RPMI7951 (cell line): ENCODE data around the gene ARID3A. TPM values are rescaled to one million over a fixed set of nuclear protein-coding genes. Genes with fewer than 3 reads are reported as not detected.

Experiments
- DNase-seq: peaks from one replicate; pipeline ENCODE4 v3.0.0-alpha.2; 2012; ENCODE audit warnings: low read depth
- total RNA-seq: library from RNA; depleted of rRNA; stranded (reverse); fragments of >200 nt; shearing (Covaris generic); gene quantifications from 2 replicates; pipeline ENCODE4 v1.2.3, GENCODE V29; 2014

Gene ARID3A
- total RNA-seq, 1 experiment from 2014 or later = 5.6 TPM

DNA sequence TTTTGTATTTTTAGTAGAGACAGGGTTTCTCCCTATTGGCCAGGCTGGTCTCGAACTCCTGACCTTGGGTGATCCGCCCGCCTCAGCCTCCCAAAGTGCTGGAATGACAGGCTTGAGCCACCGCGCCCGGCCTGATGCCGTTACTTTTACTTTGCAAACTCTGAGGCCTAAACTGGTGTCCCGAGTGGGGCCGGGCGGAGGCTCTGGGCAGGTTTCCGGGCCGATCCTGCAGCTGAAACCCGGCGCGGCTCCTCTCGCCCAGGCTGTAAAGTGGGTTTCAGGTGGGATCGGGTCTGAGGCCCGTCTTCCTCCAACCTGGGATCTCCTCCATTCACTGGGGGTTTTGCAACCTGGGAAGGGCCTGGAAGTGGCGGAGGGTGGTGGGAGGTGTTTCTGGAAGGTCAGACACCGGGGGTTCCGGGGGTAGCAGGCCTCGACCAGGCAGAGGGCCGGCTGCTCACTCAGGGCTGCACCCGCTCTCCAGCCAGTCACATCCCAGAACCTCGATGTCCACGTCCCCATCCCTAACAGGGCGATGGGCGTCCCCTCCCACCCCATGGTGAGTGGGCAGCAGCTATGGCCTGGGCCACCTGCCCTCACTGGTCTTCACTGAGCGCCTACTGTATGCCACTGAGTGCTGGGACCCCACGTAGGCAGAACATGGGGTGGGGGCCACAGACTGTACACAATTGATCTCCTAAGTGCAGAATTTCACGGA lies 37.0 kb downstream of the ARID3A start:
- DNase-seq = no peak

DNA sequence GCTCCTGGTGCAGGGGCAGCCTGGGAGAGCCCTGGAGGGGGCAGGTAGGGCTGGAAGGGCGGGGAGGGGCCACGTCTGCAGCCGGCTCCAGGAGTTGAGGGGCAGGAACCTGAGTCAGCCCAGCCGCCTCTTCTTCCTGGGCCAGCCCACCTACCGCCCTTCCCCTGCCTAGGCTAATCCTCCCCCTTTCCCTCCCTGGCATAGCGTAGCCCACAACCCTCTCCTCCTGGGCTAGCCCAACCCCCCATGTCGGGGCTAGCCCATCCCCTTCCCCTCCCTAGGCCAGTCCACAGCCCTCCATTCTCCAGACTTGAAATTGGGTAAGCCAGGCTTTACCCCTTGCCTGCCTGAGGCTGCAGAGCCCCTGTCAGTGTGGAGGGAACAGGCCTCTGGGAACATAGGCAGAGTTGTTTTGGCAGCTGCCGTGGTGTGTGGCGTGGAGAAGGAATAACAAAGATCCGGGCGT lies 37.7 kb downstream of the ARID3A start:
- DNase-seq = no peak

DNA sequence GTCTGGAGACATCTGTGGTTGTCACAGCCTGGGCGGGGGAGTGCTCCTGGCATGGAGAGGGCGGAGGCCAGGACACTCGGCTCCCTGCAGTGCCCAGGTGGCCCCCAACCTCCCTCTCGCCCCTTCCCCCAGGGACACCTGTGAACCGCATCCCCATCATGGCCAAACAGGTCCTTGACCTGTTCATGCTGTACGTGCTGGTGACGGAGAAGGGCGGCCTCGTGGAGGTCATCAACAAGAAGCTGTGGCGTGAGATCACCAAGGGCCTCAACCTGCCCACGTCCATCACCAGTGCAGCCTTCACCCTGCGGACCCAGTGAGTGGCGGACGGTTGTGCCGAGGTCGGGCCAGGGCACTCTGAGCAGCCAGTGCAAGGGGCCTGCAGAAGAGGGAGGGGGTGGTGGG lies 38.3 kb downstream of the ARID3A start:
- DNase-seq = no peak

DNA sequence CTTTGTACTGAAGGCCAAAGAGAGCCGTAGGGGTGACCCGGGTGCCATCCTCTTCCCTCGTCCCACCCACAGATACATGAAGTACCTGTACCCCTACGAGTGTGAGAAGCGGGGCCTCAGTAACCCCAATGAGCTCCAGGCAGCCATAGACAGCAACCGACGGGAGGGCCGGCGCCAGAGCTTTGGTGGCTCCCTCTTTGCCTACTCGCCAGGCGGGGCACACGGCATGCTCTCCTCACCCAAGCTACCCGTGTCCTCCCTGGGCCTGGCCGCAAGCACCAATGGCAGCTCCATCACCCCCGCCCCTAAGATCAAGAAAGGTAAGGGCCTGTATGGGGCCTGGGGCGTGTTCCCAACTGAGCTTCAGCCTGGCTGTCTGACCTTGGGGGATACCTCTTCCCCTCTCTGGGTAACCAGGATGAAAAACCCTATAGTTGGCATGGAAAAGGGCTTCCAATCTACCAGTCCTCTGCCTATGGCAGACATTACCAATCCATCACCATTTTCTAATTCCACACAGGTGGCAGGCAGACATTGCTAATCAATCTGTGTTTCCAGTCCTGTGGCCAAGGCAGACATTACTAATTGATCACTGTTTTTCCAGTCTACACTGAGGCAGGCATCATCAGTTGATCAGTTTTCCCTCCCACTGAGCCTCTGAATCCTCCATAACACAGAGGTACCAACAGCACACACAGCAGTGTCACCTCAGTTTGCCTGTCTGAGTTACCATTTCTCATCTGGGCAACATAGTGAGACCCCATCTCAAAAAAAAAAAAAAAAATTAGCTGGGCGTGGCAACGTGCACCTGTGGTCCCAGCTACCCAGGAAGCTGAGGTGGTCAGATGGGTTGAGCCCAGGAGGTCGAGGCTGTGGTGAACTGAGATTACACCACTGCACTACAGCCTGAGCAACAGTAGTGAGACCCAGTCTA lies 39.2 kb downstream of the ARID3A start:
- peak; percentile 34 for DNase-seq

DNA sequence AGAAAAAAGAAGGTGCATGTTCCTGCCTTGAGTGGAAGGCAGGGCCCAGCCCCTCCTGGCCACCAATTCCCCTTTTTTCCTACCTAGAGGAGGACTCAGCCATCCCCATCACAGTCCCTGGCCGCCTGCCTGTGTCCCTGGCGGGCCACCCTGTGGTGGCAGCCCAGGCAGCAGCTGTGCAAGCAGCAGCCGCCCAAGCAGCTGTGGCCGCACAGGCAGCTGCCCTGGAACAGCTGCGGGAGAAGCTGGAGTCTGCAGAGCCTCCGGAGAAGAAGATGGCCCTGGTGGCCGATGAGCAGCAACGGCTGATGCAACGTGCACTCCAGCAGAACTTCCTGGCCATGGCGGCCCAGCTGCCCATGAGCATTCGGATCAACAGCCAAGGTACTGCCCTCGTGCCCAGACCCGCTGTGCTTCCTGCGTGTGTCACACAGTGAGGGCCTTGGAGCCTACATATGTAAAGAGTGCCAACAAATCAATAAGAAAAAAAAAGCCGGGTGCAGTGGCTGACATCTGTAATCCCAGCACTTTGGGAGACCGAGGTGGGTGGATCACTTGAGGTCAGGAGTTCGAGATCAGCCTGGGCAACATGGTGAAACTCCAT lies 40.8 kb downstream of the ARID3A start:
- DNase-seq = no peak

DNA sequence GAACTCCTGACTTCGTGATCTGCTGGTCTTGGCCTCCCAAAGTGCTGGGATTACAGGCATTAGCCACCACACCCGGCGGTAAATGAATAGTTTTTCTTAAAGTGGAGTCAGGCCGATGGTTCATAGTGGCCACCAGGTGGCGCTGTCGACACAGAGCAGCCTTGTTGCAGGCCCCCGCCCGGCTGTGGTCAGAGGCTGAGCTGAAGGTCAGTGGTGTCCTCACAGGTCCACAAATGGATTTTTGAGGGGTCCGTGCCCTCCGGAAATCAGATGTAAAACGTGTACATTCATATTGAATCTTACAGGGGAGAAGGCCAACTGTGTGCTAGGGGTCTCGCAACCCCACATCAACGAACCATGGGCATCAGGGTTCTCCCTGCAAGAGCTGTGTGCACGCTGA lies 44.9 kb downstream of the ARID3A start:
- no peak for DNase-seq

DNA sequence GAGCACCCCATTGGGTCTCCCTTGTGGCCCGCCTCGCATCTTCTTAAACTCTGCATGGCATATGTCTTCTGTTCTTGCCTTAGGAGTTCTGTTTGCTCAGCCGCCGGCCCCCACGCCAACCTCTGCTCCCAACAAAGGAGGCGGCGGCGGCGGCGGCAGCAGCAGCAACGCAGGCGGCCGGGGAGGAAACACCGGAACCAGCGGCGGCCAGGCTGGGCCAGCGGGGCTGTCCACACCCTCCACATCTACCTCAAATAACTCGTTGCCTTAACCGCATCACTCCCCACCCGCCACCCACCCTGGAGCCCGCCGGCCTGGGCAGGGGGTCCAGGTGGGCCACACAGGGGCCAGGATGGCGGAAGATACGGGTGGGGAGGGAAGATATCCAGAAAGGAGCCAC lies 46.0 kb downstream of the ARID3A start:
- no peak for DNase-seq

DNA sequence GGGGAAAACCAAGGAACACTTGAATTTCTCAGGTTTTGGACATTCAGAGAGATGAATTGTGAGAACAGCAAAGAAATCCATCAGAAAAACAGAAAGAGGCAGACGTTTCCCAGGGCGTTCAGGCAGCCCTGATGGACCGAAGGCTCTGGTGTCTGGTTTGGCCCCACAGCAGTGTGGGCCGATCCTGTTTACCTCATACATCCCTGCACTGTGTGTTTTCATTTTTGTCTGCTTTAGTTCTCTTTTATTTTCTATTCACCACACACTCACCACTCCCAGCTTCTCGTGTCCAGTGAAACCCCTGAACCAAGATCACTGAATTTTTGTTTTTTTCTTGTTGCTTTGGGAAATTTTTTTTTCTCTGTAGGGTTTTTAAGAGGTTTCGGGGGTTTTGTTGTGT lies 46.4 kb downstream of the ARID3A start:
- no peak for DNase-seq

DNA sequence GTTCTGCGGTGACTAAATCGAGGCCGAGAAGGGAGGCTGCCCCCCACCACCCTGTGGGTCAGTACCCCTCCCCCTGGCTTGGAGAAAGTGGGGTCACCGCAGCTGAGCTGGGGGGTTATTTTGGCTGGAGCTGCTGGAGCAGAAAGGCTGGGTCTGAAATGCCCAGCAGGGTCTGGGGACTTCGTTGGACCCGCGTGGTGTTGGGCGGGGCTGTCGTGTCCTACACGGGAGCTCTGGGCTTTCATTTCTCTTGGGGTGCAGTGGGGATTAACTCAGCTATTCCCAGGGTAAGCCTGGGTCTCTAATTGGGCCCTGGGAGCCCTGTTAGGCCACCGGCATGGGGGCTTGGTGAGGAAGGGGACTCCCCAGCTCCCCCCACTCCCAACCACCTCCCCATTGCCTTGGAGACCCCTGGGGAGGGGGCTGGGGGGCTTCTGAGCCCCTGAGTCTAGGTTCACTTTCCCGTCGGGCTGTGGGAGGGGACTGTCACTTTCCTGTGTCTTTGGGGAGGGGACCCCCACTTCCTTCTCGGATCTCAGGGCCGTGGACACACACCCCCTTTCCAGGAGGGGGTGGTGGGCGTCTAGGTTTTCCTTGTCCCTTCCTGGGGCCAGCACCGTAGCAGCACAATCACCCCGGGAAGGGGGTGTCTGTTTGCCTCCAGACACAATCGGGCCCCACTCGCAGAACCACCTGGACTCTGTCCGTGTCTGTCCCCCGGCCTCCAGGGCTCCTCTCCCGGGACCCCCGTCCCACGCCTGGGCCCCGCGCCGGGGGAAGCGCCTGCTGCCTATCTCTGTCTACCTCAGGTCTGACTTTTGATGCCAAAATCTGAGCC lies 48.1 kb downstream of the ARID3A start:
- DNase-seq = no peak

DNA sequence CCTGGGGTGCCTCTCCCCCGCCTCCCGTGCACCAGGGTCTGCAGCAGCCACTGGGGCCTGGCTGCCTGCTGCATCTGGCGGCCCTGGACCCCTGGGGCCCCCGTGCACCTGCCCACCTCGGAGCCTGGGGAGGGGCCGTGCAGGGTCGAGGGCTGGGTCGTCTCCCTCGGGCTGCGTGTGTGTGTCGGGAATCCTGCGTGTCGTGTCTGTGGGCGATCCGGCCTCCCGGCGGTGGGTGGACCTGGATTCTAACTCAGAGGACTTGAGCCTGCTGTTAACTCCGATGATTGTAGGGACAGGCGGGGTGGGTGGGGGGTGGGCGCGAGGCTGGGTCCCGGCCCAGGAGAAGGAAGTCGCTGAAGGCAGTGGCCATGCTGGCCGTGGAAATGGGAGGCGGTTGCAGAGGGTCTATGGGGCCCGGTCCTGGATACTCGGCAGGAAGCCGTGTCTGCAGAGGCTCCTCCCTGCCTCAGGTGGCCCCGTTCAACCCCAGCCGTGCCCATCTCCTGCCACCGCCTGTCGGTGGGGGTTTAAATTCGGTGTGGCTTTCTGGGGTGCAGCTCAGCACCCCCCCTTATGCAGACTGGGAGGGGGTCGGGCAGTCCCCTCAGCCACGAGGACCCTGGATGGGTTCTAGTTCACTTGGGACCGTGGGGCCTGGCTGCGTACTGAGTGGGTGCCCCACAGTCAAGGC lies 48.9 kb downstream of the ARID3A start:
- DNase-seq = no peak

DNA sequence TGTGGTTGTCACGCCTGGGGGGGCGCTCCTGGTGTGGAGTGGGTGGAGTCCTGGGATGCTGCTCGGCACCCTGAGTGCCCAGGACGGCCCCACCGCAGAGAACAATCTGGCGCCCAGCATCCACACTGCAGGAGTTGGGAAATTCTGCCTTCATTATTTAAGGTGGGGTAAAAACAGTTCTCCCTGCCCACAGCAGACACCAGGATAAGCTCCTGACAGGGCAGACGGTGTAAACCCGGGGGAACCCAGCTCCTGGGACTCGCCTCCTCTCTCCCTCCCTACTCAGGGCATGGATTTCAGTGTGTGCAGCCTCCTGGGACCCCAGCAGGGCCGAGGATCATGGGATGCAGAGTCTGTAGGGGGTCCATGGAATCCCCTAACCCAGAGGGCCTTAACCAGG lies 50.6 kb downstream of the ARID3A start:
- DNase-seq = no peak

DNA sequence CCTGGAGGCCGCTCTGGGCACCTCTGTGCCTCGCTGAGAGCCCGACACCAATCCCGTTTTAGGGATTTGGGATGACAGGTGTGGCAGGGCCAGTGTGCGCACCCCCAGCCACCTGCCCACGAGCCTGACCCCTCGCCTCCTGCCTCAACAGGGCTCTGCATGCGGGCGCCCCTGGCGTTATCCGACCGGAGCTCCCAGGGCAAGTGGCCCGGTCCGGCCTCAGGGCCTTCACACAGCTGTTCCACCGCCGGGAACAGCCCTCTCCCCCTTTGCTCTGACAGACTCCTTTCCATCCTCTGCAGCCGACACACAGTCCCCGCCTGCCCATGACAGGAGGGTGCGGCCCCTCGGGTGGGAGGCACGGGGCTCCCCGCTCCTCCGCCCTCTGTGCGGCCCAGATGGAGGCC lies 51.2 kb downstream of the ARID3A start:
- DNase-seq = no peak

DNA sequence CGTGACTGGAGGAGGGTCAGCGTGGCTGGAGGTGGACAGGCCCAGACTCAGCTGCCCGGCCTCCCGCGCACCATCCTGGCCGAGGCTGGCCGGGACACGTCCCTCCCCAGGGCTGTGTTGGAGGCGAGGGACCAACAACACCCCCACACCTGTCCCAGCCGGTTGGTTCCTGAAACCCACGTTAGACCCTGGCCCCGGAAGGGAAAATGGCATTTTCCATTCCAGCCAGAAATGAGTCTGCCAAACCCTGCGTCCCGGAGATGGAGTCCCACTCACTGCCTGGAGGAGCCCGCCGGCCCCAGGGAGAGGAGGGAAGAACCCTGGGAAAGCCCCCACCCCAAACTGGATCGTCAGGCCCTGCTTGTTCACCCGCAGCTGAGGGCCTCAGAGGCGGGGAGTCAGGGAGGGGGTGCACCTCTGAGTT lies 53.5 kb downstream of the ARID3A start:
- no peak for DNase-seq

DNA sequence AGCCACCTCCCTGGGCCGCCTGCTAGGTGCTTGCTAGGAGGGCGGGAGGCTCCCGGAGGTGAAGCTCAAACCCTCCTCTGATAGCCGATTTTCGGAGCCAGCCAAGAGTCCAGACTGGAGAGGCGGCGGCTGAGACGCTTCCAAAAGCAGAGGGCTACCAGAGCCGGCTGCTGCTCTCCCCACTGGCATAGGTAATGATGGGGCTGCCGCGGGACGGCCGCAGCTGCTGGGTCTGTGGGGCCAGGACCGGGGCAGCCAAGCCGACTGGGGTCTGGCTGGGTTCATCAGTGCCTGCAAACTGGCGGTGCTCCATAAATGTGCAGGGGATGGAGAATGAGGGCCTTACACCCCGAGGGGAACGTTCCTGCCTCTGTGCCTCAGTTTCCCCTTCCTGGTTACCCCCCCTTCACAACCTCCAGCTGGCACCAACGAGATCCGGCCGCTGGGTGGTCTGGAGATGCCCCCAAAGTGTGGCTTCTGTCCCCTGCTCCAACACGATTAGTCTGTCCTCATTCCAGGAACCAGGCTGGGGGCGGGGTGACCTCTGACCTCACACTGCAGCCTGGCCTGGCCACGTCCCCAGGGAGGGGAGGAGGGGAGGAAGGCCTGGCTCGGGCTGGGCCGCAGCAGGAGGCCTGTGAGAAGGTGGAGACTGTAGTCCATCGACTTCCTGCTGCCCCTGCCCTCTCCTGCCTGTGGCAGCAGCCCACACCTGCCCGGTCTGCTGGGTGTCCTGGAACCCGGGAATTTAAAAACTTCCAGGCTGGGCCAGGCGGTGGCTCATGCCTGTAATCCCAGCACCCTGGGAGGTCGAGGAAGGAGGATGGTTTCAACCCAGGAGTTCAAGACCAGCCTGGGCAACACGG lies 54.5 kb downstream of the ARID3A start:
- DNase-seq = no peak

DNA sequence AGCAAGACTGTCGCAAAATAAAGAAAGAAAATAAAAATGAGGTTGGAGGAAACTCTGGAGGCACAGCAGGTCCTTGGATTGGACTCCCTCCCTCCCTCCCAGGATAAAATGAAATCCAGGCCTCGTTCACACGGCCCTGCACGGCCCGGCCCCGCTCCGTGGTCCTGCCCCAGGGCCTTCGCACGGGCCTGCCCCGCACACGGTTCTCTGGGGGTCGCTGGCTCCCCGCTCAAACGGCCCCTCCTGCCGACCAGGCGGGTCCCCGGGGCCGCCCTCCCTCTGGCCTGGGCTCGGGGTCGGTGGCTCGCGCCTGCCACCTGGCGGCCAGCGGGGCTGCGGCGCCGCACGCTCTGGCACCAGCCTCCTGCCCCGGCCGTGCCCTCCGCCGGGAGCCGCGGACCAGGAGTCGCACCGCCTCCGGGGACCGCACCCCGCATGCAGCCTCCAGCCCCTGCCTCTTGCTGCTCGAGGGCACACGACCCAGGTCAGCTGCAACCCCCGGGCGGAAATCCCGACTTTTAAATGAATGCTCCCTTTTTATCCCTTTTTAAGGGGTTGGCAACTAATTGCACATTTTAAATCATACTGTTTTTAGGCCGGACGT lies 56.8 kb downstream of the ARID3A start:
- DNase-seq = peak; percentile 60

DNA sequence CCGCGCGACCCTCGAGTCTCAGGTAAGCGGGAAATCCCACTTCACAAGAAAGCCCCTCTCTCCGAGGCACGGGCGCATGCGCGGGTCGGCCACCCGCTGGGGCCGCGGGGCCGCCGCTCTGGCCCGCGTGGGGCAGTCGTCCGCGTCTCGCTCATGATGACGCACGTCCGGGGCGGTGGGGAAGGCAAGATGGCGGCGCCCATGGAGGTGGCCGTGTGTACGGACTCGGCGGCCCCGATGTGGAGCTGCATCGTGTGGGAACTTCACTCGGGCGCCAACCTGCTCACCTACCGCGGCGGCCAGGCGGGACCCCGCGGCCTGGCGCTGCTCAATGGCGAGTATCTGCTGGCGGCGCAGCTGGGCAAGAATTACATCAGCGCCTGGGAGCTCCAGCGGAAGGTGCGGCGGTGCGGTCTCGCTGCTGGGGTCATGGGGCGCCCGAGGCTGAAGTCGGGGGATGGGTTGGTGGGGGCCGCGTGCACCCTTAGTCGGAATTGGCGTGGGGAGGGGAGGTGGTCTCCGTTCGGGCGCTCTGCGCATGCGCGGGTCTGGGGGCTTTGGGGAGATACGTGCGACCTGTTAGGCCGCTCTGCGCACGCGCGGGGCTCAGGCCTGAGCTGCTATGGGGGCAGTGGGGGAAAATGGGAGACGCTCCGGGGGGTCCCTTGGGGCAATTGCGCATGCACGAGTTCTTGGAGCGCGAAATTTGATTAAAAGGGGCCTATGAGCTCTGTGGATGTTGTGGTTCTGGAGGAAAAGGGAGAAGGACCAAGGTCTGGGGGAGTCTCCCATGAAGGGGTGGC lies 58.5 kb downstream of the ARID3A start, which contains the start of gene WDR18:
Gene WDR18 (plus strand): TSS at position 181 of the 803 bp plus-strand sequence. CDS start 9 bp downstream, at position 190.
- DNase-seq = peak; percentile 84

DNA sequence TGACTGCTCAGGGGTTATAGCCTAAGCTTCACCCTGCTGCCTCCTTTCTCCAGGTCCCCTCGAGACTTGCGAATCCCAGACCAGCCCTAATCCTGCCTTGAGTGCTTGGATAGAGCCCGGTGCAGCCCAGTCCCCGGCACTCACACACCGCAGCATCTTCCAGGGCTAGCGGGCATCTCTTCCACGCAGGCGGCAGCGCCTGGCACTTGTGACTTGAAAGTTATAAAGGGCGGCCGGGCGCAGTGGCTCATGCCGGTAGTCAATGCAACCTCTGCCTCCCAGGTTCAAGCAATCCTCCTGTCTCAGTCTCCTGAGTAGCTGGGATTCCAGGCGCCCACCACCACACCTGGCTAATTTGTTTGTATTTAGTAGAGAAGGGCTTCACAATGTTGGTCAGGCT lies 60.2 kb downstream of the ARID3A start:
- DNase-seq = no peak

DNA sequence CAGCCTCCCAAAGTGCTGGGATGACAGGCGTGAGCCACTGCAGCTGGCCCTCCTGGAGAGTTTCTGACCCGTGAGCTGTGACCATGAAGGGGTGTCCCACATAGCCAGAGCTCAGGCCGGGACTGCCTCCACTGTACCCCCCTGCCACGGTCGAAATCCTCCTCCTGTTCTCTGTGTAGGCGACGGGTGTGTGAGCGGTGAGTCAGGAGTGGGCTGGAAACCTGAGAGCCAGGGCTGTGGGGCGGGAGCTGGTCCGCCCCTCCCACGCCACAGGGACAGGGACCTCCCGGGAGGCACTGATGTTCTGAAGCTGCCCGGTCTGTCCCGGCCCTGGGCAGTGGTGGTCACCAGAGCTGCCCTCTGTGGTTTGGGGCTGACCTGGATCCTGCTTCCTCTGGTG lies 62.2 kb downstream of the ARID3A start:
- no peak for DNase-seq

DNA sequence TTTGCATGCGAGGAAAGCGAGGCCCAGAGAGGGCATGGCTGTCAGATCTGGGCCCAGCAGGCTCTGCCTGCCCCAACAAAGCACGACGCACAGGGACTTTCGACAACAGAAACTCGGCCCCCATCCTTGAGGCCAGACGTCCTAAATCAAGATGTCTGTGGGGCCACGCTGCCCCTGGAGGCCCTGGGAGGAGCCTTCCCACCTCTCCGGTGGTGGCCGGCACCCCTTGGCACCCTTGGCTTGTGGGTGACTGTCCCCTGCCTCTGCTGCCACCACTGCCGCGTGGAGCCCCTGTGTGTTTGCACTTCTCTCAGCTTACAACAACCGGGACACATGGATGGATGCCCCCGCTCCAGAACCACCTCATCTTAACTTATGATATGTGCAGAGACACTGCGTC lies 62.7 kb downstream of the ARID3A start:
- DNase-seq = no peak
